GM19438 (cell line): ENCODE measurements around the gene HAUS5.
A peak's percentile ranks its signal among the peaks of the same experiment; 100 is the strongest.
"Not testable (repeated sequence)": the region's sequence is repeated elsewhere in the genome, so short reads cannot be mapped to it uniquely, and the experiment has no call there.

Experiments used
- ATAC-seq: cut with Tn5 transposase; IDR thresholded peaks from one replicate; pipeline ENCODE4 v1.9.1; 2021; ENCODE audit warnings: low read depth; ENCODE audit not compliant: unreplicated experiment

HAUS5 gene, protein sequence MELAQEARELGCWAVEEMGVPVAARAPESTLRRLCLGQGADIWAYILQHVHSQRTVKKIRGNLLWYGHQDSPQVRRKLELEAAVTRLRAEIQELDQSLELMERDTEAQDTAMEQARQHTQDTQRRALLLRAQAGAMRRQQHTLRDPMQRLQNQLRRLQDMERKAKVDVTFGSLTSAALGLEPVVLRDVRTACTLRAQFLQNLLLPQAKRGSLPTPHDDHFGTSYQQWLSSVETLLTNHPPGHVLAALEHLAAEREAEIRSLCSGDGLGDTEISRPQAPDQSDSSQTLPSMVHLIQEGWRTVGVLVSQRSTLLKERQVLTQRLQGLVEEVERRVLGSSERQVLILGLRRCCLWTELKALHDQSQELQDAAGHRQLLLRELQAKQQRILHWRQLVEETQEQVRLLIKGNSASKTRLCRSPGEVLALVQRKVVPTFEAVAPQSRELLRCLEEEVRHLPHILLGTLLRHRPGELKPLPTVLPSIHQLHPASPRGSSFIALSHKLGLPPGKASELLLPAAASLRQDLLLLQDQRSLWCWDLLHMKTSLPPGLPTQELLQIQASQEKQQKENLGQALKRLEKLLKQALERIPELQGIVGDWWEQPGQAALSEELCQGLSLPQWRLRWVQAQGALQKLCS

DNA sequence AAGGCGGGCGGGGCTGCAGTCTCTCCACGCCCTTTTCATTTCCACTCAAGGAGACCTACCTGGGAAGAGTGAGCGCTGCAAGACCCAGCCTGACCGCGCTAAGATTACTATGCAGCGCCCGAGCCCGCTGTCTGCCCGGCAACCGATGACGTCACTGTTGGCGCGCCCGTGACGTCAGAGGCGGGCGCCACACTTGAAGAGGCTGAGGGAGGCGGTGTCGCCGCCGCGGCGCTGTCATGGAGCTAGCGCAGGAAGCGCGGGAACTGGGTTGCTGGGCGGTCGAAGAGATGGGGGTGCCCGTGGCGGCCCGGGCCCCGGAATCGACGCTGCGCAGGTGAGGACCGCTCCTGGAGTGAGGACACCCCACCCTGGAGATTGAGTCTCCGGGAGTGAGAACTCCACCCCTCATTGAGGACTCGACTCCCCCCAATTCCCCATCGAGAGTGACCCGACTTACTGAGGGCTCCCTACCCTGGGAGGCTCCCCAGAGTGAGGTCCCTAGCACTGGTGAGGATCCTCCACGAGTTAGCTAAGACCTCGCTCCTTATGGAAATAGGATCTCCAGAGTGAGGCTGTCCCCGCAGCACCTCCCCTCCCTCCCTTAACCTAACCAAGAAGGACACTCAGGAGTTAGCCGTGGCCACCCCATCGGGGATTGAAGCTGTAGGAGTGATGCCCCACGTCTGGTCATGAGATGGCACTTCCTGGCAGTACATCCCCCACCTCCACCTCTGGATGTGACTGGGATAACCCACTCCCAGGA, at the start of gene HAUS5:
Gene HAUS5, plus strand, starts transcription at position 177 of the 763 bp plus-strand sequence. Its CDS starts 60 bp downstream, at position 237.
- ATAC-seq: peak; percentile 64

DNA sequence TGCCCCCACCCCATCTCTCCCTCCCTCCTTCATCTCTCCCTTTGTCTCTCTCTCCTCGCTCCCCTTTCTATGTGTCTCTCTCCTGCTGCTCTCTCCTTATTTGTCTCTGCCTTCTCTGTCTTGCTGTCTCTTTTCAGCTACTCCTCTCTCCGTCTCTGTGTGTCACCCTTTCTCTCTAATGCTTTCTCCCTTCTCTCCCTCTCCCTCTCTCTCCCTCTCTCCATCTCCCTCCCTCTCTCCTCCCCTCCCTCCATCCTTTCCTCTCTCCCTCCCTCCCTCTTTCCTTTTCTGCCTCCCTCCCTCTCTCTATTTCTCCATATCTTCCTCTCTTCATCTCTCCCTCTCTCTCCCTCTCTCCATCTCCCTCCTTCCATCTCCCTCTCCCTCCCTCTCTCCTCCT, 49.8 kb upstream of the HAUS5 start:
- ATAC-seq: no peak

DNA sequence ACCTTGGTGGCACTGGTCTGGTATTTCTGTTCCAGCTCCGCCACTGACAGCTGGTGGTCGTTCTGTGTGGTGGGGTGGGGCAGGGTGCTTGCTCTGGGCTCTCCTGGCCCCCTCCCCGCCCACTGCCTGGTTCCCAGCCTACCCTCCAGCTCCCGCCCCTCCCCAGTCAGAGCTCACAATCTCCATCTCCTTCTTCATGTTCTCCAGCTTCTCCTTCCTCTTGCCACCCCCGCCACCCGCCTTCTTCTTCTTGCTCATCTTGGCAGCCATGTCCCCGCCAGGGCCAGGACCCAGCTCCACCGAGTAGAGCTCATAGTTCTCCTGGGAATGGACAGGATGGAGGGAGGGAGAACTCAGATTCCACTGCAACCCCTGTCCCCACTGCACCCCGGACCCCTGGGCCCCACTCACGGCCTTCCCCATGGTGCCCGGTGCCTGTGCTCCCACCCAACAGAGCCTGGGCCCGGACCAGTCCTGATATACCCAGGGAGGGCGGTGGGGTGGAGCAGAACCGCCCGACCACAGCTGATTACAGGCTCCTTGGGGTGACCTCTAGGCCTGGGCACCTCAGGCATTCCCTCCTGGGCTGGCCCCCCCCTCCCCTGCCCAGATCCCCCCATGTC, 49.2 kb upstream of the HAUS5 start, which contains the start of gene ATP4A:
Gene ATP4A, minus strand, starts transcription at position 452 of the 623 bp plus-strand sequence. Its CDS starts 29 bp downstream, at position 423.
- no peak for ATAC-seq

DNA sequence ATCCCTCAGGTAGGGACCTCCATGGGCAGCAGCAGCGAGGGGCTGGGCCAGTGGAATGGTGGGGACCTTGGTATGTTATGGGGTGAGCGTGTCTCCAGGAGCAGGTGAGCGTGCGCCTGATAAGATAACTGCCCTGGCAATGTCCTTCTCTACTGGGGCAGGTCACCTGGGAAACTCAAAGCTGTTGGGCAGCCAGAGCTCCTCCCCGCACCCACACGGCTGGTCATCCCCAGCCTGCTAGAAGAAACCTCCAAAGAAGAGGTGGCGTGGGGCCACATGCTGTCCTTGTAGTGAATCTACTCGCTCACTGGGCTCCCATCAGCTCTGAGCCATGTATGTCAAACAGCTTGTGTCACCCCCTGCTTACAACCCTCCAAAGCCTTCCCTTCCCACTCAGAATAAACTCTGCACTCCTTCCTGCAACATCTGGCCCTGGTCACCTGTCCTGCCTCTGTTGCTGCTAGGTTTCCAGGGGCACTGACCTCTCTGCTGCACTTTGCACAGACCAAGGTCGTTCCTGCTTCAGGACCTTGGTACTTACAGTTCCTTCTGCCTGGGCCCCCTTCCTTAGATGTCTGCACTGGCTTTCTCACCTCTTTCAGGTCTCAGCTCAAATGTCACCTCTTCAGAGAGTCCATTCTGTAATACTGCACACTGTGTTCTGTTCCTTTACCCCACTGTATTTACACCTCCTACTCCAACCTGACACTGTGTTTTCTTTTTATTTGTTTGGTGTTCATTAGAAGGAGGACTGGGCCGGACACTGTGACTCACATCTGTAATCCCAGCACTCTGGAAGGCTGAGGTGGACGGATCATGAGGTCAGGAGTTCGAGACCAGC, 47.3 kb upstream of the HAUS5 start:
- no peak for ATAC-seq

DNA sequence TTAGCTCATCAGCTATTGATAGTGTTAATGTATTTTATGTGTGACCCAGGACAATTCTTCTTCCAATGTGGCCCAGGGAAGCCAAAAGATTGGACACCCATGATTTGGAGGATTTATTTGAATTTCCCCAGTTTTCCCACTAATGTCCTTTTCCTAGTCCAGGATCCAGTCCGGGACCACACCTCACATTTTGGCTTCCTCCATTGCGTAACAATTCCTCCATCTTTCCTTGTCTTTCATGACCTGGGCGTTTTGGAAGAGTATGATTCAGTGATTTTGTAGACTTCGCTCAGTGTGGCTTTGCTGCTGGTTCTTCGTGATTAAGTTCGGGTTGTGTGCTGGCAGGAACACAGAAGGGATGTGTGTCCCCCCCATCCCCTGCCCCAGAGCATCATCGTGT, 45.8 kb upstream of the HAUS5 start:
- ATAC-seq: no peak

DNA sequence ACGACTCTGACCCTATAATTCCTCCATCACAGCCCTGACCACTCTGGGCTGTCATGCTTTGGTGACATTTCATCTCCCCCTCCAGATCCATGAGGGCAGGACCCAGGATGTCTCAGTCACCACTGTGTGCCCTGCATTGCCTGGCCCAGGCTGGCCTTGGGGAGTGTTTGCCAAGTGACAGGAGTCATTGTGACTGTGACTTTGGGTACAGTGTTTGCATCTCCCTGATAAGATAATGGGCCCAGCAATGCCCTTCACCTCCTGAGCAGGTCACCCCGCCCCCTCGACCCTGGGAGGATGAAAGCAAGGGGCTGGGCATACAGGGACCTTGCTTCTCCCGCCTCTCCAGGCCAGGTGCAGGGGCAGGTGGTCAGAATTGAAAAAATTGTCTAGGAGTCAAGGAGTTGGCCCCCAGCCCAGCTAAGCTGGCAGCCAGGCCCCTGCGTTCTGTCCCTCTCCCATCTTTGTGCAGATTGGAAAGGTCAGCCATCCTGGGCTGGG, 43.2 kb upstream of the HAUS5 start:
- no peak for ATAC-seq

DNA sequence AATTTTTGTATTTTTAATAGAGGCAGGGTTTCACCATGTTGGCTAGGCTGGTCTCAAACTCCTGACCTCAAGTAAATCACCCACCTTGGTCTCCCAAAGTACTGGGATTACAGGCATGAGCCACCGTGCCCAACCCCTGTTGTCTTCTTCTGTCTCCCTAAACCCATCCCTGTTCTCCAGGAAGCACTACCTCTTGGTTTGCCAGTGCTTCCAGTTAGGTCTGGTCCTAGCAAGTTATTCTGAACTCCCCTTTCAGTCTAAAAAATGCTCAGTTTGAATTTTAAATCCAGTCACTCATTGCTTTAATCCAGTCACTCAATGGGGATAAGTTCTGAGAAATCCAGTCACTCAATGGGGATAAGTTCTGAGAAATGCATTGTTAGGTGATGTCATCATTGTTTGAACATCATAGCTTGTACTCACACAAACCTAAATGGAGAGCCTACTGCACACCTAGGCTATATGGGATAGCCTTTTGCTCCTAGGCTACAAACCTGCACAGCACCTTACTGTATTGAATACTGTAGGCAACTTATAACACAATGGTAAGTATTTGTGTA, 41.0 kb upstream of the HAUS5 start:
- no peak for ATAC-seq

DNA sequence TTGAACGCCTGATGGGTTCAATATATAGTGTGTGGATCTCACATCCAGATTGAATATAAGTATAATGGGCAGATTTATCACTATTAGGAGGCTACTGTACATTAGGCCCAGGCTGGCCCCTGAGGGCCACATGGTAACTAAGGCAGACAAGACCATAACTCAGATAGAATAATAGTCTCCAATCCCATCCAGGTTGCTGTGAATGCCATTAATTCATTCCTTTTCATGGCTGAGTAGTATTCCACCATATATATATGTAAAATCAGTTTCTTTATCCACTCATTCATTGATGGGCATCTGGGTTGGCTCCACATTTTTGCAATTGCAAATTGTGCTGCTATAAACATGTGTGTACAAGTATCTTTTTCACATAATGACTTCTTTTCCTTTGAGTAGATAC, 34.6 kb upstream of the HAUS5 start:
- no peak for ATAC-seq

DNA sequence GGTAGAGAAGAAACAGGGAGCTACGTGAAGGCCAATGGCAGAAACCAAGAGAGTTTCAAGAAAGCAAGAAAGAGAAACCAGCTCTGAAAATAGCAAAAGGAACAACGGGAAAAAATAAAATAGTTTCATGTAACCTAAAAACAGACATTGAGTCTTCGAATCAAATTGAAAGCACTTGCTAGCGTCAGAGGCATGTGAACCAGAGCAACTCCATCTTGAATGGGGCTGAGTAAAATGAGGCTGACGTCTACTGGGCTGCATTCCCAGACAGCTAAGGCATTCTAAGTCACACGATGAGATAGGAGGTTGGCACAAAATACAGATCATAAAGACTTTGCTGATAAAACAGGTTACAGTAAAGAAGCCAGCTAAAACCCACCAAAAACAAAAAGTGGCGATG, 33.8 kb upstream of the HAUS5 start:
- ATAC-seq: no peak

DNA sequence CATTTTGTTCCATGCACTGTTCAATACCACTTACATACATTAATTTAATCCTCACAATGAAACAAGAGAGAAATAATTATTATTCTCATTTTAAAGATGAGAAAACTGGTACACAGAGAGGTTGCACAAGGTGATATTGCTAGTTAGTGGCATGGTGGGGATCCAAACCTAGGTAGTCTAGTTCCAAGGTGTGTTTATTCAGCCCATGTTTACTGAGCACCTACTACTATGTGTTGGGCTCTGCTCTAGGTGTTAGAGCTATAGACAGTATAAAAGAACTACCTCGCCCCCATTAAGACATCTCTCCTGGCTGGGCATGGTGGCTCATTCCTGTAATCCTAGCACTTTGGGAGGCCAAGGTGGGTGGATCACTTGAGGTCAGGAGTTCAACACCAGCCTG, 29.8 kb upstream of the HAUS5 start:
- no peak for ATAC-seq

DNA sequence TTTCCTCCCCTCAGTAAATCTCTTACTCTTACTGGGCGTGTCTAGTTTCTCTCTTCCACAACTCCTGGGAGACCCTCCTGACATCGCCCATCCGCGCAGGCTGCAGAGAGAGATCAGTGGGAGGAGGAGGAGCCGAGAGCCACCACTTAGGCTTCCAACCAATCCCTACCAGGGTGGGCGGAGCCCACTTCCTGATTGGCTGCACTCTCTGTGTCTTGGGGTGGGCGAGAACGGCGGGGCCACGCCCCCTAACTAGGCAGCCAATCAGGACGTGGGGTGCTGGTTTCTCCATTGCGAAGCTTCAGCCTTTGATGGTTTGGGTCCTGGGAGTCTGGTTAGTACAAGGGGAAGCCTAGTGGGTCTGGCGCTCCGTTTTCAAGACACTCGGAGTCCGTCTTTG, 26.7 kb upstream of the HAUS5 start, which contains the start of gene PMIS2:
Gene PMIS2, plus strand, starts transcription at position 326 of the 400 bp plus-strand sequence. CDS start 87 bp downstream, outside the sequence.
- no peak for ATAC-seq

DNA sequence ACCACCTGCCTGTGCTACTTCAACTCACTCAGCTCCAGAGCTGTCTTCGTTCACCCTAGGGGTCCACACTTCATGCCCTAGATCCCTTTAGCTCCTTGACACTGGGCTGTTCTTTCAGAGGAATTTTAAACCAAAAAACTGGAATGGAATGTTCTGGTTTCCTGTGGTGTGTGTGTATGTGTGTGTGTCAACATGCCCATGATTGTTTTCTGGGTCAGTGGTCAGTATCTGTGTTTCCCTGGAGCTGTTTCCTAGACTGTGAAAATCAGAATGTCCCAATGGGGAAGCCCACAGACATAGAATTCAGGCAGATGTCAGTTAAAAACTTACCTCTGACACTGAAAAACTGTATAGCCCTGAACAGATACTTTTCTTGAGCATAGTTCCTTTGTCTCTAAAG, 25.2 kb upstream of the HAUS5 start:
- ATAC-seq: no peak

DNA sequence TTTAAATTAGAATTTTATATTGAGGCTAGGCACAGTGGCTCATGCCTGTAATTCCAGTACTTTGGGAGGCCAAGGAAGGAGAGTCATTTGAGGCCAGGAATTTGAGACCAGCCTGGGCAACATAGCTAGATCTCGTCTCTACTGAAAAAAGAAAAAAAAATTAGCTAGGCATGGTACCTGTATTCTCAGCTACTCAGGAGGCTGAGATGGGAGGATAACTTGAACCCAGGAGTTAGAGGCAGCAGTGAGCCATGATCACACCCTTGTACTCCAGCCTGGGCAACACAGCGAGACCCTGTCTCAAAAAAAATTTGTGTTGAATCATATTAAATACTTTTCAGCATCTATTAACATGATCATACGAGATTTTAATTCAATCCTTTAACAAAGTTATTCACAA, 21.7 kb upstream of the HAUS5 start:
- ATAC-seq: no peak

DNA sequence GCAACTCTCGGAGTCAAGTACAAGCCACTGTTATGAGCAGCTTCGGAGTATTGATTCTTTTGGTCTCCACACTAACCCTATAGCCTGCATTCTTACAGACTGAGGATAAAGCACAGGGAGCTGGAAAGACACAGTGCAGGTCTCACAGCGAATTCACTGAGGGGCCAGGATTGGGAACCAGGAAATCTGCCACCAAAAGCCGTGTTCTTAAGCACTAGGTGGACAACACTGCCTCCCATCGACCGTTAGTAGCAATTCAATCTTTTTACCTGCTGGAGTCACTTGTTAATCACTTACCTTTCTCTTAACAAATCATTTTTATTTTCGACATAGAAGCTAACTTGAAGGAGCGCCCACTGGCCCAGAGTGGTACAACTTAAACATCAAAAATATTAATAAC, 20.3 kb upstream of the HAUS5 start:
- no peak for ATAC-seq

DNA sequence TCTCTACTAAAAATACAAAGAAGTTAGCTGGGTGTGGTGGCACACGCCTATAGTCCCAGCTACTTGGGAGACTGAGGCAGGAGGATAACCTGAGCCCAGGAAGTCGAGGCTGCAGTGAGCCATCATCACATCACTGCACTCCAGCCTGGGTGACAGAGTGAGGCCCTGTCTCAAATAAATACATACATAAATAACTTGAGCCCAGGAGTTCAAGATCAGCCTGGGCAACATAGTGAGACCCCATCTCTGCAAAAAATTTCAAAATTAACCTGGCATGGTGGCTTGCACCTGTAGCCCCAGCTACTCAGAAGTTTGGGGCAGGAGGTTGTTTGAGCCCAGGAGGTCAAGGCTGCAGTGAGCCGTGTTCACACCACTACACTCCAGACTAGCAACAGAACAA, 17.5 kb upstream of the HAUS5 start:
- ATAC-seq: not testable (repeated sequence)

DNA sequence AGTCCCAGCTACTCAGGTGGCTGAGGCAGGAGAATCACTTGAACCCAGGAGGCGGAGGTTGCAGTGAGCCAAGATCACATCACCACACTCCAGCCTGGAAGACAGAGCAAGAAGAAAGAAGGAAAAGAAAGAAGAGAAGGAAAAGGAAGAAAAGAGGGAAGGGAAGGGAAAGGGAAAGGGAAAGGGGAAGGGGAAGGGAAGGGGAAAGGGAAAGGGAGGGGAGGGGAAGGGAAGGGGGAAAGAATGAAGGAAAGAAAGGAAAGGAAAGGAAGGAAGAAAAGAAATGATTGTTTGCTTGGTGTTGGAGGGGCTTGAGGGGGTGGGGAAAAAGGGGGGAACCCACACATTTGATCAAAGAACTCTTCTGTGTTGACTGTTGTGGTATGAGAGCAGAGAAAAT, 16.6 kb upstream of the HAUS5 start:
- ATAC-seq: no peak

DNA sequence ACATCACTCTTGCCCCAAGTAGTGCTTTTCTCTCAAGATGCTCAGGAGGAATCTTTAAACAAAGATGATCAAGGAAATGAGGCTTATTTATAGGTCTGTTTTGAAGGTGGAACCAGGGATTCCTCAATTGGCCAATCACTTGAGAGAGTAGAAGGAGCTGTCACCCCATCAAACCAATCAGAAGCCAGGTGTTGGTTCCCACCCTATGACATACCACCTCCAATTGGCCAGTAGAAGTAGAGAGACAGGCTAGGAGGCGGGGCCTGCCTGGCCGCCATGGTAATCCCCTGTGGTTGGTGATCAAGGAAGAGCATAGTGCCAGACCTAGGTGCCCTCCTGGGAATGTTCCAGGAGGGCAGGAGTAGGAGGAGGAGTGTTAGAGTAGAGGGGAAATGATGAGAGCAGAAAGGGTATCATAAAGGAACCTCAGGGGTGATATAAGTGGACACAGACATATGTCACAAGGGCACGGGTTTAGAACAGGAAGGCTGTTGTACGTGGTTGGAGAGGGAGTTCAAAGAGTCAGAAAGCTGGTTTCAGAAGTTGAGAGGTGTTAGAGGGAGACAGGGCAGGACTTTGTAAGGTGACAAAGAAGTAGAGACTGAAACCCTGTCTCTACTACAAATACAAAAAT, 16.1 kb upstream of the HAUS5 start:
- ATAC-seq: no peak

DNA sequence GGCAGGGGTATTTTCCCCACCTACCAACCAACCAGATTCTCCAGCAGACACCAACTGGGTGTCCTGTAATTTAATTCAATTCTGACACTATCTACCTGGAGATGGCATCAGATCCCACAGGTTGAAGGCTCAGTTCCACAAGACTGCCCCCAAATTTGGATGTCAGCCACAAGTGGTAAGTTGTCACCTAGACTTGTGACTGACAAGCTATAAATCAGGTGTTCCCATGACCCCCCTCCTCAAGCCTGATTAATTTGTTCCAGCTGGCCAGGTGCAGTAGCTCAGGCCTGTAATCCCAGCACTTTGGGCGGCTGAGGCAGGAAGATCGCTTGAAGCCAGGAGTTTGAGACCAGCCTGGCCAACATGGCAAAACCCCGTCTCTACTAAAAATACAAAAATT, 10.6 kb upstream of the HAUS5 start:
- no peak for ATAC-seq

DNA sequence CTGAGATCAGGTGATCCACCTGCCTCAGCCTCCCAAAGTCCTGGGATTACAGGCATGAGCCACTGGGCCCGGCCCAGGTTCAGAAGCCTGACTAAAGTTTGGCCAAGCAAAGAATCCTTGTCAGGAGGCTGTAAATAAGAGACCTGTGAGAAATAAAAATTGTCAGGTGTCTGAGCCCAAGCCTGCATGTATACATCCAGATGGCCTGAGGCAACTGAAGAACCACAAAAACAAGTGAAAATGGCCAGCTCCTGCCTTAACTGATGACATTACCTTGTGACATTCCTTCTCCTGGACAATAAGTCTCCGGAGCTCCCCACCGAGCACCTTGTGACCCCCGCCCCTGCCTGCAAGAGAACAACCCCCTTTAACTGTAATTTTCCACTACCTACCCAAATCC, 8.1 kb upstream of the HAUS5 start:
- ATAC-seq: not testable (repeated sequence)
